Ascending aorta (tissue), 2 donors: Measurements from ENCODE around the gene ACTL7A. TPM values are rescaled to one million over a fixed set of nuclear protein-coding genes. Genes with fewer than 3 reads are reported as not detected.

Source experiments
- DNase-seq, 2 donors: peaks; one replicate each; pipeline ENCODE4 v3.0.0-alpha.2; 2019; ENCODE audit warnings: low spot score in 2 of 2
- H3K27ac ChIP-seq, 2 donors: fragments of 200-600 bp; sonication (generic); one replicate each; pipeline ENCODE4 v1.5.1; 2016 to 2017; ENCODE audit warnings: mild to moderate bottlenecking in 1 of 2
- H3K27me3 ChIP-seq: fragments of 200-600 bp; sonication (generic); one replicate; pipeline ENCODE4 v1.5.1; 2017
- H3K36me3 ChIP-seq, 2 donors: fragments of 200-600 bp; sonication (generic); one replicate each; pipeline ENCODE4 v1.5.1; 2016
- H3K4me1 ChIP-seq, 2 donors: fragments of 200-600 bp; sonication (generic); one replicate each; pipeline ENCODE4 v1.5.1; 2016 to 2017; ENCODE audit warnings: mild to moderate bottlenecking in 1 of 2
- H3K4me3 ChIP-seq, 2 donors: fragments of 200-600 bp; sonication (generic); one replicate each; pipeline ENCODE4 v1.5.1; 2016 to 2017; ENCODE audit warnings: mild to moderate bottlenecking in 1 of 2
- H3K9me3 ChIP-seq, 2 donors: fragments of 200-600 bp; sonication (generic); one replicate each; pipeline ENCODE4 v1.5.1; 2016
- intact Hi-C: fragments of 100-400 bp; cut with DNase I; formaldehyde crosslinking; loops from one replicate; pipeline ENCODE4 v1.15.1; 2023
- total RNA-seq: library from RNA; depleted of rRNA; stranded (reverse); fragments of >200 nt; gene quantifications from one replicate; pipeline ENCODE4 v1.1.0, GENCODE V29; 2016
- TF ChIP-seq, protein P1 (sequence below), 3 experiments: fragments of 200-600 bp in 2 of 3; fragments of 450-650 bp in 1 of 3; sonication (generic) in 2 of 3; IDR thresholded peaks; one replicate each; pipeline ENCODE4 v1.5.1; 2016 to 2019; ENCODE audit warnings: antibody characterized with exemption in 3 of 3, mild to moderate bottlenecking in 1 of 3, moderate library complexity in 1 of 3

Gene ACTL7A, protein sequence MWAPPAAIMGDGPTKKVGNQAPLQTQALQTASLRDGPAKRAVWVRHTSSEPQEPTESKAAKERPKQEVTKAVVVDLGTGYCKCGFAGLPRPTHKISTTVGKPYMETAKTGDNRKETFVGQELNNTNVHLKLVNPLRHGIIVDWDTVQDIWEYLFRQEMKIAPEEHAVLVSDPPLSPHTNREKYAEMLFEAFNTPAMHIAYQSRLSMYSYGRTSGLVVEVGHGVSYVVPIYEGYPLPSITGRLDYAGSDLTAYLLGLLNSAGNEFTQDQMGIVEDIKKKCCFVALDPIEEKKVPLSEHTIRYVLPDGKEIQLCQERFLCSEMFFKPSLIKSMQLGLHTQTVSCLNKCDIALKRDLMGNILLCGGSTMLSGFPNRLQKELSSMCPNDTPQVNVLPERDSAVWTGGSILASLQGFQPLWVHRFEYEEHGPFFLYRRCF
- total RNA-seq = not detected

DNA sequence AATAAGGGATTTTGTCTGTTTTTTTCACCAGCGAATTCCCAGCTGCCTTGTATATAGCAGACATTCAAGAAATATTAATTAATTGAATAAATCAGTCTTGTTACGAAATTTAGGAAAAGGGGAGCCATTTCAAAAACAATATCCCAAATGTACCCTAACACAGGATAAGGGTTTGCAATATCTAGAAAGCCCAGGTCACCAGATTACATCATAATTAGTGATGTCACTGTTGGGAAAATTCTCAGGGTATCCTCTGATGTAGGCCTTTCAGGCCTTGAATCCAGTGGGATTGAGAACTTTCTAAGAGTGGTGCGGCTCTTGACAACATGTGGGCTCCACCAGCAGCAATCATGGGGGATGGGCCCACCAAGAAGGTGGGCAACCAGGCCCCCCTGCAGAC lies at the start of gene ACTL7A:
TSS of gene ACTL7A (plus strand) at position 270 of the 400 bp plus-strand sequence. CDS start at position 327, 57 bp downstream.
- DNase-seq = no peak
- Histone ChIP-seq H3K27me3 (no peaks in the 10 kb centered on the region), H3K9me3 (no peaks in the 10 kb centered on the region), H3K36me3 (no peaks in the 10 kb centered on the region), H3K4me3 (no peak within 1 kb of the TSS), H3K27ac (no peak within 1 kb of the TSS), H3K4me1 (no peaks in the 10 kb centered on the region)
- TF ChIP-seq, protein P1, sequence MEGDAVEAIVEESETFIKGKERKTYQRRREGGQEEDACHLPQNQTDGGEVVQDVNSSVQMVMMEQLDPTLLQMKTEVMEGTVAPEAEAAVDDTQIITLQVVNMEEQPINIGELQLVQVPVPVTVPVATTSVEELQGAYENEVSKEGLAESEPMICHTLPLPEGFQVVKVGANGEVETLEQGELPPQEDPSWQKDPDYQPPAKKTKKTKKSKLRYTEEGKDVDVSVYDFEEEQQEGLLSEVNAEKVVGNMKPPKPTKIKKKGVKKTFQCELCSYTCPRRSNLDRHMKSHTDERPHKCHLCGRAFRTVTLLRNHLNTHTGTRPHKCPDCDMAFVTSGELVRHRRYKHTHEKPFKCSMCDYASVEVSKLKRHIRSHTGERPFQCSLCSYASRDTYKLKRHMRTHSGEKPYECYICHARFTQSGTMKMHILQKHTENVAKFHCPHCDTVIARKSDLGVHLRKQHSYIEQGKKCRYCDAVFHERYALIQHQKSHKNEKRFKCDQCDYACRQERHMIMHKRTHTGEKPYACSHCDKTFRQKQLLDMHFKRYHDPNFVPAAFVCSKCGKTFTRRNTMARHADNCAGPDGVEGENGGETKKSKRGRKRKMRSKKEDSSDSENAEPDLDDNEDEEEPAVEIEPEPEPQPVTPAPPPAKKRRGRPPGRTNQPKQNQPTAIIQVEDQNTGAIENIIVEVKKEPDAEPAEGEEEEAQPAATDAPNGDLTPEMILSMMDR (IDR thresholded peaks at IDR 0.05) = no peak
- intact Hi-C loops = no loop called here

DNA sequence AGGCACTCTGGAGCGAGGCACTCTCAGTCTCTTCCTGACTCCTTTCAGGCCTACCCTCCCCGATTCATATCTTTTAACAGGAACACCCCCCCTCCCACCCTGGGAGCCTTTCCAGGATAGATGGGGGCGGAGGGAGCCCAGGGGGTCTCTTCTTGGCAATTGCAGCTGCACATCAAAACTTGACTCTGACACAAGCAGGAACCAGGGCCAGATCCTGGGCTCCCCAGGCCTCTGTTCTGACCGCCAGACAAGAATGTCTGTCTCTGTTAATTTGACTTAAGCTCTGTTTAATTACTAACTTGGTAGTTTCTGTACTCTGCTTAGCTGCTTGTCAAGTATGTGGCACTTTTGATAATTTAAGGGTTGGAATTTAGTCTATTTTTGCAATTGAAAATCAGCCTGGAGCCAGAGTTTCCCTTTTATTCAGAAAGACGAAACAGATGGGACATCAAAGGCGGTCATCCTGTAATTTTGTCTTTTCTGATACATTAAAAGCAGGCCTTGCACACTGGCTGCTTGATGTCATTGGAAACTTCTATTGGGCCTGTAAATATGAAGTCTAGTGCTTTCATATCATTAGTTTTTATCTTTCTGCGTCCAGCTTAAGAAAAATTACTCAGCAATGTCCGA lies 49.6 kb upstream of the ACTL7A start:
- Histone ChIP-seq H3K4me3 (no peak overlapping the region), H3K27me3 (no peaks in the 10 kb centered on the region), H3K36me3 (no peaks in the 10 kb centered on the region), H3K27ac (no peak overlapping the region), H3K4me1 (no peaks in the 10 kb centered on the region), H3K9me3 (no peaks in the 10 kb centered on the region)
- TF ChIP-seq, protein P1 (IDR thresholded peaks at IDR 0.05) = no peak
- DNase-seq = no peak
- intact Hi-C loops = no loop called here

DNA sequence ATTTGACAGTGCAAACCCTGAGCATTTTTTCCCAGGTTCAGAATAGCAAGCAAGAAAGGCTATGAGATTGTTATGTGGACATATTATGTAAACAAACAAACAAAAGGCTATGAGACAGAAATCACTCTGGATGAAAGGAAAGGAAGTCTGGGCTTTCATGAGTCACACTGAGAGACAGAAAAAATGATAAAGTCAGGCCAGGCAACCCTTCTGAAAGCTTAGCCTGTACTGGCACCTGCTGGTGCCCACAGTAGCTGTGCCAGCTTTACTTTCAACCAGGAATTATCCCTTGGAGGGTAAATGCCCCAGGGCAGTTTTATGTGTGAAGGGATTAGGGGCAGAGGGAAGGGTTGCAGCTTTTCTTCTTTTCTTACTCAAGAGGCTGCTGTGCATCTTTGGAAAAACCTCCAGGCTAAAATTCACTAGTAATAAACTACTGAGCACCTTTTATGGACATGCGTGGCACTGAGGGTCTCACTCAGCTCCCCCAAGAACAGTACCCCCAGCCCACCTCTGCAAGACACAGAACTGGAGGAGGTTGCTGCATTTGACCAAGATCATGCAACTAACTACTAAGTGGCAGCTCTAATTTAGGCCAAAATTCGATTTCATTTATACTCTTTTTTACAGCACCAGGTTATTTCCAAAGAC lies 48.0 kb upstream of the ACTL7A start:
- no peak for DNase-seq
- intact Hi-C loops = no loop called here
- Histone ChIP-seq H3K27ac (no peak overlapping the region), H3K4me3 (no peak overlapping the region), H3K9me3 (no peaks in the 10 kb centered on the region), H3K4me1 (no peaks in the 10 kb centered on the region), H3K36me3 (no peaks in the 10 kb centered on the region), H3K27me3 (no peaks in the 10 kb centered on the region)
- TF ChIP-seq, protein P1 (IDR thresholded peaks at IDR 0.05) = peak in 2 of 3 experiments; percentile 21 to 22

DNA sequence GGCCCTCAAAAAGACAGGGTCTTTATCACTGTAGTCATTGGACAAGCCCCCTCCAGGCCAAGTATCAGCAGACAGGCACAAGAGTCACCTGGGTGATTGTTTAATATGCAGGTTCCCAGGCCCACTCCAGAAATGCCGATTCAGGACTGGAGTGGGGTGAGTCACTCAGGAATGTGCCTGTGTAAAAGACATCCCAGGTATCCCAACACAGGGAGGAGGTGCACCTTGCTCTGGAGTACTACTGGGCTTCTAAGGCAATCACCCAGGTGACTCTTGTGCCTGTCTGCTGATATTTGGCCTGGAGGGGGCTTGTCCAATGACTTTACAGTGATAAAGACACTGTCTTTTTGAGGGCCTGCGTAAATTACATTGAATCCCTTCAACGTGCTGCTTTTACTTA lies 46.9 kb upstream of the ACTL7A start:
- no peak overlapping the region for H3K27ac ChIP-seq
- intact Hi-C loops = no loop called here
- TF ChIP-seq, protein P1 (IDR thresholded peaks at IDR 0.05) = no peak
- H3K36me3 ChIP-seq = no peaks in the 10 kb centered on the region
- H3K9me3 ChIP-seq = no peaks in the 10 kb centered on the region
- H3K27me3 ChIP-seq = no peaks in the 10 kb centered on the region
- H3K4me3 ChIP-seq = no peak overlapping the region
- no peaks in the 10 kb centered on the region for H3K4me1 ChIP-seq
- no peak for DNase-seq

DNA sequence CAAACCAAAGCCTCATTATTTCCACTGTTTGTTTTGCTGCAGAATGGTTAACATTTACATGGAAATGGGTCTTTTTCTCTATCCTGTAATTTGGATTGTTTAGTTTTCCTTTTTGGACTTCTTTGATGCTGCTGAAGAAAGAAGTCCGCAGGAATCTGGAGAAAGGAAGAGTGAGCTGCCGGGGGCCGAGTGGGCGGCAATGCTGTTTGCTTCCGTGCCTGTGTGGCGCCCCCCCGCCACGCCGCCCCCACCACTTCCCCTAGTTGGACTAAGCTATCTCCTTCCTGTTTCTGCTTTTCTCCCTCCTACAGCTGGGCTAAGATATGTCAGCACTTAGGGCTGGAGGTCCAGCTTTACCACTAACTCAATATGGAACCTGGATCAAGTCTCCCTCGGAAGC lies 46.0 kb upstream of the ACTL7A start:
- no peak for DNase-seq
- Histone ChIP-seq H3K4me1 (no peaks in the 10 kb centered on the region), H3K27me3 (no peaks in the 10 kb centered on the region), H3K27ac (no peak overlapping the region), H3K9me3 (no peaks in the 10 kb centered on the region), H3K36me3 (no peaks in the 10 kb centered on the region), H3K4me3 (no peak overlapping the region)
- intact Hi-C loops = no loop called here
- TF ChIP-seq, protein P1 (IDR thresholded peaks at IDR 0.05) = no peak
